Prostate gland (tissue), 2 donors: ENCODE data around the gene BHLHE41.

Experiments
- POLR2AphosphoS5 ChIP-seq: sonication (generic); formaldehyde crosslinking; IDR thresholded peaks from one replicate; pipeline ENCODE4 v1.6.1; 2017; ENCODE audit warnings: antibody characterized with exemption
- TF ChIP-seq, protein P1 (sequence below), 4 experiments: fragments of 200-600 bp in 2 of 4; fragments of 450-650 bp in 2 of 4; sonication (generic) in 2 of 4; IDR thresholded peaks; 1 replicate in 3 of 4; 2 replicates in 1 of 4; pipeline ENCODE4 v1.5.1; 2016 to 2019; ENCODE audit warnings: antibody characterized with exemption in 4 of 4, mild to moderate bottlenecking in 2 of 4, moderate library complexity in 2 of 4

DNA sequence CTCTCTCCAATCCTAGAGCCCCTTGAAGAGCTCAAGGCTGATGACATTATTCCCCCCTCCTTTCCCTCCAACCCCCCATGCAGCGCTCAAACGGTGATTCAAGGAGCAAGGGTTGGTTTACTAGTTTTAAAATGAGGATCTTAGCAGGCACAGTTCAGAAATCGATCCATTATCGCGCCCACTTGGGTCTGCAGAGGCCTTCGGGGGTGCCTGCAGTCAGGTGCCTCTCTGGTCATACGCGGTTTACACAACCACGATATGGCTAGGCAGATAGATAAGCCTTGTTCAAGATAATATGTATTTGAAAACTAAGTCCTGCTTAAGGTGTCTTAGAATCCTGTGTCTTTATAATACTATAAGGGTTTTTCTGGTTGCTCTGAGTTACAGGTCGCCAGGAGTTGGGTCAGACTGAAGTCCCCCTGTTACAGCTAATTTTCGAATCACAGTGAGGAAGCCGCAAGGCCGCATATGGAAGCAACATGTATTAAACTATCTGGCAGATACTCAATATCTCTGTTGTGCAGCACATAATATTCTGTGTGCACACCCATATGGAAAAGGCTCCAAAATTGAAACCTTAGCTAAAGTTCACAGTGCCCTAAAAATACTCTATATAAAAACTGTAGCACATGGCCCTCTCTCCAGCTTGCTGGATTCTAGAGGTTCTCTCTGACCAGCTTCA is 10.0 kb downstream of the BHLHE41 start:
- TF ChIP-seq, protein P1, sequence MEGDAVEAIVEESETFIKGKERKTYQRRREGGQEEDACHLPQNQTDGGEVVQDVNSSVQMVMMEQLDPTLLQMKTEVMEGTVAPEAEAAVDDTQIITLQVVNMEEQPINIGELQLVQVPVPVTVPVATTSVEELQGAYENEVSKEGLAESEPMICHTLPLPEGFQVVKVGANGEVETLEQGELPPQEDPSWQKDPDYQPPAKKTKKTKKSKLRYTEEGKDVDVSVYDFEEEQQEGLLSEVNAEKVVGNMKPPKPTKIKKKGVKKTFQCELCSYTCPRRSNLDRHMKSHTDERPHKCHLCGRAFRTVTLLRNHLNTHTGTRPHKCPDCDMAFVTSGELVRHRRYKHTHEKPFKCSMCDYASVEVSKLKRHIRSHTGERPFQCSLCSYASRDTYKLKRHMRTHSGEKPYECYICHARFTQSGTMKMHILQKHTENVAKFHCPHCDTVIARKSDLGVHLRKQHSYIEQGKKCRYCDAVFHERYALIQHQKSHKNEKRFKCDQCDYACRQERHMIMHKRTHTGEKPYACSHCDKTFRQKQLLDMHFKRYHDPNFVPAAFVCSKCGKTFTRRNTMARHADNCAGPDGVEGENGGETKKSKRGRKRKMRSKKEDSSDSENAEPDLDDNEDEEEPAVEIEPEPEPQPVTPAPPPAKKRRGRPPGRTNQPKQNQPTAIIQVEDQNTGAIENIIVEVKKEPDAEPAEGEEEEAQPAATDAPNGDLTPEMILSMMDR (IDR thresholded peaks at IDR 0.05): no peak
- TF ChIP-seq POLR2AphosphoS5: no peak
